Thyroid gland (tissue), 4 donors: ENCODE data around the gene EVA1C.

ENCODE experiments used
- CTCF ChIP-seq, 6 experiments: fragments of 200-600 bp in 3 of 6; fragments of 450-650 bp in 3 of 6; sonication (generic) in 3 of 6; IDR thresholded peaks; one replicate each; pipeline ENCODE4 v1.5.1; 2016 to 2019; ENCODE audit warnings: antibody characterized with exemption in 6 of 6, mild to moderate bottlenecking in 2 of 6, inconsistent platforms in 1 of 6, moderate library complexity in 1 of 6
- POLR2A ChIP-seq, 2 donors: fragments of 450-650 bp; IDR thresholded peaks; one replicate each; pipeline ENCODE4 v1.6.1; 2017; ENCODE audit warnings: antibody characterized with exemption in 2 of 2, mild to moderate bottlenecking in 2 of 2, moderate library complexity in 1 of 2

GRCh38 chr21:32484706-32485380, 72.3 kb downstream of the EVA1C start:
- no peak for TF ChIP-seq CTCF (IDR thresholded peaks at IDR 0.05)
- TF ChIP-seq POLR2A (IDR thresholded peaks at IDR 0.05) = no peak
